Calu3 (cell line): Measurements from ENCODE around the gene TGFA. TPM values are rescaled to one million over a fixed set of nuclear protein-coding genes. Genes with fewer than 3 reads are reported as not detected.

Experiments used
- BruUV-seq: library from RNA; stranded (reverse); fragments of 400-500 nt; replicated peaks from 2 replicates; lab custom pipeline; 2021; lab: Mats Ljungman, UMichigan
- CTCF ChIA-PET: fragments of 300-600 bp; sonication (Branson Sonifier 250); formaldehyde crosslinking; loops from one replicate; lab custom pipeline; 2022; ENCODE audit warnings: antibody characterized with exemption; lab: Charles Lee
- DNase-seq: peaks from one replicate; pipeline ENCODE4 v3.0.0; 2022
- H3K27ac Mint-ChIP-seq: one replicate; pipeline ENCODE4 v1.8.0; 2022; ENCODE audit warnings: mixed read lengths; ENCODE audit not compliant: unreplicated experiment
- H3K27me3 Mint-ChIP-seq: one replicate; pipeline ENCODE4 v1.8.0; 2022; ENCODE audit warnings: mixed read lengths; ENCODE audit not compliant: unreplicated experiment
- H3K36me3 Mint-ChIP-seq: one replicate; pipeline ENCODE4 v1.8.0; 2022; ENCODE audit warnings: mild to moderate bottlenecking, moderate library complexity, mixed read lengths; ENCODE audit not compliant: insufficient read depth, unreplicated experiment
- H3K4me1 Mint-ChIP-seq: one replicate; pipeline ENCODE4 v1.8.0; 2022; ENCODE audit warnings: mild to moderate bottlenecking, low read depth, mixed read lengths; ENCODE audit not compliant: unreplicated experiment
- H3K4me3 Mint-ChIP-seq: one replicate; pipeline ENCODE4 v1.8.0; 2022; ENCODE audit warnings: mild to moderate bottlenecking, low read depth, moderate library complexity, mixed read lengths; ENCODE audit not compliant: unreplicated experiment
- H3K9me3 Mint-ChIP-seq: one replicate; pipeline ENCODE4 v1.8.0; 2022; ENCODE audit warnings: low read depth, mixed read lengths; ENCODE audit not compliant: unreplicated experiment
- CTCF ChIP-seq: fragments of 200-600 bp; IDR thresholded peaks from one replicate; pipeline ENCODE4 v1.8.0; 2022; ENCODE audit warnings: antibody characterized with exemption; ENCODE audit not compliant: unreplicated experiment
- intact Hi-C: fragments of 100-400 bp; cut with micrococcal nuclease; formaldehyde crosslinking; loops from one replicate; pipeline ENCODE4 v1.10.0; 2022; ENCODE audit not compliant: unreplicated experiment
- total RNA-seq: library from RNA; stranded (reverse); gene quantifications from 2 replicates; pipeline ENCODE4 v1.2.3, GENCODE V29; 2022

The TGFA gene
- total RNA-seq, 1 experiment from 2014 or later = 80.0 TPM

- H3K4me1 Mint-ChIP-seq = peaks cover 32% of the 10 kb centered on the region
- no TSS peak for BruUV-seq
- H3K9me3 Mint-ChIP-seq = no peaks in the 10 kb centered on the region
- peak overlapping the region; percentile 33 for H3K27ac Mint-ChIP-seq
- intact Hi-C loops = loop anchor here (1.0 to 5.0 kb wide), 2 partner anchors 63 to 212 kb away; no protein-coding TSS in a partner anchor
- H3K36me3 Mint-ChIP-seq = peaks cover 41% of the 10 kb centered on the region
- TF ChIP-seq CTCF = peak; percentile 89
- H3K27me3 Mint-ChIP-seq = no peaks in the 10 kb centered on the region
- H3K4me3 Mint-ChIP-seq = peak overlapping the region; percentile 99
- no peak for DNase-seq
- CTCF ChIA-PET = interaction anchor here (0.9 to 2.7 kb wide), 5 partner anchors 46 to 89 kb away, joined by 3 to 12 read pairs (median 6); no protein-coding TSS in a partner anchor
Observed at GRCh38 chr2:70554338-70554892, 789 bp upstream of the TGFA start.

DNA sequence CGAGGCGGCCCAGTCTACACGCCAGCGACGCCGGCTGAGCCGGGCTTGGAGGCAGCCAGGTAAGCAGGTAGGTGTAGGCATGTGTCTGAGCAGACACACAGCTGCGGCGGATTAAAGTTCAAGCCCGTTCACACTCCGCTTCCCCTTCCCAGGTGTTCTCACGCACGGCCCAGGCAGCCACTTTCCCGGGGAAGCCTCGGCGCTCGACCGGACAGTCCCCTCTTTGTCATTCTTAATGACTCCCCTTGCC lies 367 bp downstream of the TGFA start:
- peaks cover 41% of the 10 kb centered on the region for H3K36me3 Mint-ChIP-seq
- no TSS peak for BruUV-seq
- H3K27me3 Mint-ChIP-seq = no peaks in the 10 kb centered on the region
- peak overlapping the region; percentile 99 for H3K4me3 Mint-ChIP-seq
- peaks cover 41% of the 10 kb centered on the region for H3K4me1 Mint-ChIP-seq
- H3K9me3 Mint-ChIP-seq = no peaks in the 10 kb centered on the region
- CTCF ChIA-PET = interaction anchor here (1.0 to 2.7 kb wide), 6 partner anchors 28 to 249 kb away, joined by 3 to 12 read pairs (median 6); no protein-coding TSS in a partner anchor
- intact Hi-C loops = loop anchor here (5.0 kb wide), 1 partner anchor 211 kb away; no protein-coding TSS in a partner anchor
- TF ChIP-seq CTCF = no peak
- DNase-seq = peak; percentile 47
- peak overlapping the region; percentile 95 for H3K27ac Mint-ChIP-seq

GRCh38 chr2:70552501-70553333 lies 909 bp downstream of the TGFA start:
- H3K27ac Mint-ChIP-seq = peak overlapping the region; percentile 95

More at GRCh38 chr2:70552501-70553333, 909 bp downstream of the TGFA start:
- H3K4me1 Mint-ChIP-seq = peaks cover 41% of the 10 kb centered on the region
- peak; percentile 54 for DNase-seq
- intact Hi-C loops = loop anchor here (5.0 kb wide), 1 partner anchor 210 kb away; no protein-coding TSS in a partner anchor
- H3K27me3 Mint-ChIP-seq = no peaks in the 10 kb centered on the region
- CTCF ChIA-PET = interaction anchor here (0.6 to 2.7 kb wide), 9 partner anchors 12 to 839 kb away, joined by 3 to 12 read pairs (median 4); no protein-coding TSS in a partner anchor
- no peaks in the 10 kb centered on the region for H3K9me3 Mint-ChIP-seq
- TSS peak; percentile 72 for BruUV-seq
- peaks cover 41% of the 10 kb centered on the region for H3K36me3 Mint-ChIP-seq
- no peak for TF ChIP-seq CTCF
- peak overlapping the region; percentile 99 for H3K4me3 Mint-ChIP-seq
